GM12801 (cell line): Measurements from ENCODE around the gene PRKCB.

ENCODE experiments used
- CTCF ChIP-seq: IDR thresholded peaks from one replicate; pipeline ENCODE4 v1.5.1; 2011; ENCODE audit warnings: control low read depth; ENCODE audit not compliant: insufficient read length; ENCODE audit errors: extremely low read depth

PRKCB gene

GRCh38 chr16:23975293-23975692, 139.5 kb downstream of the PRKCB start:
- TF ChIP-seq CTCF, result no peak

GRCh38 chr16:23976091-23976490, 140.3 kb downstream of the PRKCB start:
- TF ChIP-seq CTCF, result no peak

DNA sequence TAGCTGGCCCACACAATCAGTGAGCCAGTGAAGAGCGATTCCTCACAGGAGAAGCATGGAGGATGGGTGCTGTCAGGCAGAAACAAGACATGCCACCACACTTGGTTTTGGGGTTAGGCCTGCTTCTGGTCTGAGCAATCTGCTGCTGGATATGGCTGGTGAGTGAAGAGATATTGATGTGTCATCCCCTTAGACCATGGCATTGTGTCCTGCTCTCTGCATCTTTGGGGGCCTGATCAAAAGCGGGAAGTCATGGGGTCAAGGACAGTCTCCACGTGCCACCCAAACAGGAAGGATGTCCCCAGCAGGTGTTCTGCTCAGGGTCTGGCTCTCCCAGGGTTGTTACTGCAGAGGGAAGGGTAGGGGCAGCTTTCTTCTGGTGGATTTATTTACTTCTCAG, 140.7 kb downstream of the PRKCB start:
- TF ChIP-seq CTCF, result no peak

- TF ChIP-seq CTCF, result no peak
Observed at GRCh38 chr16:23979441-23979840, 143.7 kb downstream of the PRKCB start.

DNA sequence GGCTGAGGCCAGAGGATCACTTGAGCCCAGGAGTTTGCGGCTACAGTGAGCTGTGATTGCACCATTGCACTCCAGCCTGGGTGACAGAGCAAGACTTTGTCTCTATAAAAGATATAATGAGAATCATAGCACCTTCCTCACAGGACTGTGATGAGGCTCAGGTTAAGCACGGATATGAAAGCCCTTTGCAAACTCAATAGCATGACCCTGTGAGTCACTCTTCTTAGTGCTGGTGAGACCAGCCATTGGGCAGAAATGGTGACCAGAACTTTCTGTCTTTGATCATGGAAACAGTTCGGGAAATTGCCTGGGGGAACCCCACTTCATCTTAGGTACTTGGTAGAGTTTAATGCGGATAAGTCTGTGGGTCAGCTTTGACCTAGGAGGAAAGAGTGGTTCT, 144.2 kb downstream of the PRKCB start:
- TF ChIP-seq CTCF, result no peak

- TF ChIP-seq CTCF, result no peak
Observed at GRCh38 chr16:23981429-23982399, 145.9 kb downstream of the PRKCB start.

DNA sequence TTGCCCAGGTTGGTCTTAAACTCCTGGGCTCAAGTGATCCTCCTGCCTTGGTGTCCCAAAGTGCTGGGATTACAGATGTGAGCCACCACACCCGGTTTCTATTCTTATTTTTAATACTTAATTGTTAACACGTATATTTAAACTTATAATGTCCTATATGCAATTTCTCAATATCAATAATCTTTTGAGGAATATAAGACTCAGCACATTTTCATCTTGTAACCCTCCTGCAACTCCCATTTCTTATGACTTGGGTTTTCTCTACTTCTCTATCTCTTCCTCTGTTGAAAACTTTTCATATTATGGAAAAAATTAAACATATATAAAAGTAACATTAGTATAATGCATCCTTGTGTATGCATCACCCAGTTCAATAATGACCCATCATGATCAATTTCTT, 150.7 kb downstream of the PRKCB start:
- no peak for TF ChIP-seq CTCF
